Sigmoid colon (tissue), 4 donors: ENCODE data around the gene DSCAML1.

Experiments
- CTCF ChIP-seq, 4 experiments: fragments of 450-650 bp in 3 of 4; fragments of 200-600 bp in 1 of 4; IDR thresholded peaks; one replicate each; pipeline ENCODE4 v1.5.1; 2016 to 2019; ENCODE audit warnings: antibody characterized with exemption in 4 of 4, mild to moderate bottlenecking in 3 of 4, moderate library complexity in 2 of 4
- EP300 ChIP-seq, 4 donors: sonication (generic); formaldehyde crosslinking; IDR thresholded peaks; one replicate each; pipeline ENCODE4 v1.6.1; 2017; ENCODE audit warnings: antibody characterized with exemption in 4 of 4
- POLR2A ChIP-seq, 2 donors: fragments of 450-650 bp; IDR thresholded peaks; one replicate each; pipeline ENCODE4 v1.6.1; 2016; ENCODE audit warnings: antibody characterized with exemption in 2 of 2, mild to moderate bottlenecking in 2 of 2, moderate library complexity in 2 of 2
- POLR2AphosphoS5 ChIP-seq, 4 donors: sonication (generic); formaldehyde crosslinking; IDR thresholded peaks; one replicate each; pipeline ENCODE4 v1.6.1; 2017; ENCODE audit warnings: antibody characterized with exemption in 4 of 4

- TF ChIP-seq CTCF (IDR thresholded peaks at IDR 0.05) (no peak), POLR2A (IDR thresholded peaks at IDR 0.05) (no peak), POLR2AphosphoS5 (IDR thresholded peaks at IDR 0.05) (no peak), EP300 (IDR thresholded peaks at IDR 0.05) (no peak)
These were observed 17.3 kb upstream of the DSCAML1 start for GRCh38 chr11:117814204-117814765.
